WTC11 (cell line): ENCODE results near the gene ATG14. TPM values are rescaled to one million over a fixed set of nuclear protein-coding genes. Genes with fewer than 3 reads are reported as not detected.

Experiments
- ATAC-seq: fragments of 200-7000 bp; cut with Tn5 transposase; 2 replicates; pipeline ENCODE4 v1.10.0; 2021; ENCODE audit warnings: mild to moderate bottlenecking, moderate library complexity
- CTCF ChIA-PET: fragments of 300-600 bp; sonication (Branson Sonifier 250); formaldehyde crosslinking; loops from one replicate; lab custom pipeline; 2021; ENCODE audit warnings: antibody characterized with exemption; lab: Charles Lee
- POLR2A ChIA-PET: fragments of 350-600 bp; sonication (Branson Sonifier 250); formaldehyde crosslinking; loops from one replicate; lab custom pipeline; 2021; ENCODE audit warnings: antibody characterized with exemption; lab: Charles Lee
- DNase-seq: peaks from one replicate; pipeline ENCODE4 v3.0.0; 2021; ENCODE audit warnings: low spot score
- H3K27ac Mint-ChIP-seq: 2 replicates; pipeline ENCODE4 v1.8.0; 2021; ENCODE audit warnings: mixed read lengths
- H3K27me3 Mint-ChIP-seq: 2 replicates; pipeline ENCODE4 v1.8.0; 2021; ENCODE audit warnings: low read depth, mild to moderate bottlenecking, moderate library complexity, mixed read lengths
- H3K36me3 Mint-ChIP-seq: 2 replicates; pipeline ENCODE4 v1.8.0; 2021; ENCODE audit warnings: mixed read lengths
- H3K4me1 Mint-ChIP-seq: 2 replicates; pipeline ENCODE4 v1.8.0; 2022; ENCODE audit warnings: mixed read lengths
- H3K4me3 Mint-ChIP-seq: 2 replicates; pipeline ENCODE4 v1.8.0; 2021; ENCODE audit warnings: mild to moderate bottlenecking, moderate library complexity, mixed read lengths
- H3K9me3 Mint-ChIP-seq: 2 replicates; pipeline ENCODE4 v1.8.0; 2021; ENCODE audit warnings: mixed read lengths
- ATF1 ChIP-seq: sonication (generic); formaldehyde crosslinking; IDR thresholded peaks from 2 replicates; pipeline ENCODE4 v1.8.1; 2023; ENCODE audit warnings: mild to moderate bottlenecking, moderate library complexity, missing genetic modification reagents
- MXD4 ChIP-seq: fragments of 250-450 bp; sonication (Bioruptor Pico); IDR thresholded peaks from 2 replicates; pipeline ENCODE4 v1.8.0; 2021; ENCODE audit warnings: mild to moderate bottlenecking, moderate library complexity, borderline replicate concordance
- MYBL2 ChIP-seq: sonication (generic); formaldehyde crosslinking; IDR thresholded peaks from 2 replicates; pipeline ENCODE4 v1.8.1; 2023; ENCODE audit warnings: mild to moderate bottlenecking, moderate library complexity, missing genetic modification reagents
- NR1H2 ChIP-seq: sonication (generic); formaldehyde crosslinking; IDR thresholded peaks from 2 replicates; pipeline ENCODE4 v1.9.0; 2021; ENCODE audit warnings: mild to moderate bottlenecking, moderate library complexity, missing genetic modification reagents
- SP1 ChIP-seq: sonication (generic); formaldehyde crosslinking; conservative IDR thresholded peaks from 2 replicates; pipeline ENCODE4 v1.8.1; 2022; ENCODE audit warnings: missing genetic modification reagents
- total RNA-seq: library from RNA; stranded (reverse); gene quantifications from 3 replicates; pipeline ENCODE4 v1.2.3, GENCODE V29; 2021
- TF ChIP-seq, protein P1 (sequence below): sonication (generic); formaldehyde crosslinking; IDR thresholded peaks from 2 replicates; pipeline ENCODE4 v1.8.1; 2023; ENCODE audit warnings: mild to moderate bottlenecking, missing genetic modification reagents, borderline replicate concordance
- TF ChIP-seq, protein P2 (sequence below): sonication (generic); formaldehyde crosslinking; IDR thresholded peaks from 2 replicates; pipeline ENCODE4 v1.8.1; 2023; ENCODE audit warnings: mild to moderate bottlenecking, missing genetic modification reagents, moderate library complexity
- TF ChIP-seq, protein P3 (sequence below): sonication (generic); formaldehyde crosslinking; IDR thresholded peaks from 2 replicates; pipeline ENCODE4 v1.8.0; 2023; ENCODE audit warnings: missing genetic modification reagents, mild to moderate bottlenecking, borderline replicate concordance
- TF ChIP-seq, protein P4 (sequence below): fragments of 250-450 bp; sonication (Bioruptor Pico); IDR thresholded peaks from 2 replicates; pipeline ENCODE4 v1.8.0; 2021; ENCODE audit warnings: mild to moderate bottlenecking
- TF ChIP-seq, protein P5 (sequence below): sonication (generic); formaldehyde crosslinking; IDR thresholded peaks from 2 replicates; pipeline ENCODE4 v1.8.0; 2022; ENCODE audit warnings: missing genetic modification reagents
- TF ChIP-seq, protein P6 (sequence below): sonication (generic); formaldehyde crosslinking; IDR thresholded peaks from 2 replicates; pipeline ENCODE4 v1.8.0; 2022; ENCODE audit warnings: mild to moderate bottlenecking, missing genetic modification reagents
- TF ChIP-seq, protein P7 (sequence below): fragments of 250-450 bp; sonication (Bioruptor Pico); IDR thresholded peaks from 2 replicates; pipeline ENCODE4 v2.1.2; 2022; ENCODE audit warnings: mild to moderate bottlenecking, moderate library complexity

ATG14 gene
- total RNA-seq, 1 experiment from 2014 or later: 10.4 TPM

DNA sequence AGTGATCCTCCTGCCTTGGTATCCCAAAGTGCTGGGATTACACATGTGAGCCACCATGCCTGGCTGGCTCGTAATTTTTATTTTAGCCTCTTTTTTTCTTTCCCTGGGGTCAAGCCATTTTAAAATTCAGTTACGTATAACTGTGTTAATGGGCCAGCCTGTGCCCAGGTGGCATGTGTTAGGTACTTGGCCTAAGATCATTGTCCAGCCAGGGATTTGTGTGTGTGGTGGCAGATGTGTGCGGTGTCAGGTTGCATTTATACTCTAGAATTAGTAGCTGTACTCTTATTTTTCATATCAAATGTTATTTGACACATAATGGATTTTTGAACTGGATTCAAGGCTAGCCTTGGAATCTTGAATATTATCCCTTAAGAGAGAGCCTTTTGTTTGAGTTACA lies 71.1 kb downstream of the ATG14 start (continued):
- TF ChIP-seq, protein P1, sequence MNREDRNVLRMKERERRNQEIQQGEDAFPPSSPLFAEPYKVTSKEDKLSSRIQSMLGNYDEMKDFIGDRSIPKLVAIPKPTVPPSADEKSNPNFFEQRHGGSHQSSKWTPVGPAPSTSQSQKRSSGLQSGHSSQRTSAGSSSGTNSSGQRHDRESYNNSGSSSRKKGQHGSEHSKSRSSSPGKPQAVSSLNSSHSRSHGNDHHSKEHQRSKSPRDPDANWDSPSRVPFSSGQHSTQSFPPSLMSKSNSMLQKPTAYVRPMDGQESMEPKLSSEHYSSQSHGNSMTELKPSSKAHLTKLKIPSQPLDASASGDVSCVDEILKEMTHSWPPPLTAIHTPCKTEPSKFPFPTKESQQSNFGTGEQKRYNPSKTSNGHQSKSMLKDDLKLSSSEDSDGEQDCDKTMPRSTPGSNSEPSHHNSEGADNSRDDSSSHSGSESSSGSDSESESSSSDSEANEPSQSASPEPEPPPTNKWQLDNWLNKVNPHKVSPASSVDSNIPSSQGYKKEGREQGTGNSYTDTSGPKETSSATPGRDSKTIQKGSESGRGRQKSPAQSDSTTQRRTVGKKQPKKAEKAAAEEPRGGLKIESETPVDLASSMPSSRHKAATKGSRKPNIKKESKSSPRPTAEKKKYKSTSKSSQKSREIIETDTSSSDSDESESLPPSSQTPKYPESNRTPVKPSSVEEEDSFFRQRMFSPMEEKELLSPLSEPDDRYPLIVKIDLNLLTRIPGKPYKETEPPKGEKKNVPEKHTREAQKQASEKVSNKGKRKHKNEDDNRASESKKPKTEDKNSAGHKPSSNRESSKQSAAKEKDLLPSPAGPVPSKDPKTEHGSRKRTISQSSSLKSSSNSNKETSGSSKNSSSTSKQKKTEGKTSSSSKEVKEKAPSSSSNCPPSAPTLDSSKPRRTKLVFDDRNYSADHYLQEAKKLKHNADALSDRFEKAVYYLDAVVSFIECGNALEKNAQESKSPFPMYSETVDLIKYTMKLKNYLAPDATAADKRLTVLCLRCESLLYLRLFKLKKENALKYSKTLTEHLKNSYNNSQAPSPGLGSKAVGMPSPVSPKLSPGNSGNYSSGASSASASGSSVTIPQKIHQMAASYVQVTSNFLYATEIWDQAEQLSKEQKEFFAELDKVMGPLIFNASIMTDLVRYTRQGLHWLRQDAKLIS (CRISPR knock-in tag): no peak
- TF ChIP-seq MXD4 (CRISPR knock-in tag) (no peak), ATF1 (CRISPR knock-in tag) (no peak), SP1 (no peak), NR1H2 (no peak)
- TF ChIP-seq, protein P2, sequence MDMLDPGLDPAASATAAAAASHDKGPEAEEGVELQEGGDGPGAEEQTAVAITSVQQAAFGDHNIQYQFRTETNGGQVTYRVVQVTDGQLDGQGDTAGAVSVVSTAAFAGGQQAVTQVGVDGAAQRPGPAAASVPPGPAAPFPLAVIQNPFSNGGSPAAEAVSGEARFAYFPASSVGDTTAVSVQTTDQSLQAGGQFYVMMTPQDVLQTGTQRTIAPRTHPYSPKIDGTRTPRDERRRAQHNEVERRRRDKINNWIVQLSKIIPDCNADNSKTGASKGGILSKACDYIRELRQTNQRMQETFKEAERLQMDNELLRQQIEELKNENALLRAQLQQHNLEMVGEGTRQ: no peak

DNA sequence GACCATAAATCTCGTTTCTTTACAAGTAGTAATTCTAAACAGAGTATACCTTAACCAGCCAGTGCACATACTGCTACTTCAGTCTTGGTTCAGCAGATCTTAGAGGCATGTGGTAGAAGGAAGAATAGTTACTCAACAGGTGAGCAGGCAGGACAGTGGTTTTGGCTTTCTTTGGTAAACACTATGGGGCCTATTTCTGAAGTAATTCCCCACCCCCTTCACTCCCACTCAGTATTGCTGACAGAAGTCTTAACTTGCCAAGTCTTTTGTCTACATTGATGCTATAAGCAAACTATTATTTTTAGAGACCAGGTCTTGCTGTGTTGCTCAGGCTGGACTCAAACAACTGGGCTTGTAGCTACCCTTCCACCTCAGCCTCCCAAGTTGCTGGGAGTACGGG lies 71.9 kb downstream of the ATG14 start:
- no peak for TF ChIP-seq MYBL2 (CRISPR knock-in tag)
- TF ChIP-seq, protein P3, sequence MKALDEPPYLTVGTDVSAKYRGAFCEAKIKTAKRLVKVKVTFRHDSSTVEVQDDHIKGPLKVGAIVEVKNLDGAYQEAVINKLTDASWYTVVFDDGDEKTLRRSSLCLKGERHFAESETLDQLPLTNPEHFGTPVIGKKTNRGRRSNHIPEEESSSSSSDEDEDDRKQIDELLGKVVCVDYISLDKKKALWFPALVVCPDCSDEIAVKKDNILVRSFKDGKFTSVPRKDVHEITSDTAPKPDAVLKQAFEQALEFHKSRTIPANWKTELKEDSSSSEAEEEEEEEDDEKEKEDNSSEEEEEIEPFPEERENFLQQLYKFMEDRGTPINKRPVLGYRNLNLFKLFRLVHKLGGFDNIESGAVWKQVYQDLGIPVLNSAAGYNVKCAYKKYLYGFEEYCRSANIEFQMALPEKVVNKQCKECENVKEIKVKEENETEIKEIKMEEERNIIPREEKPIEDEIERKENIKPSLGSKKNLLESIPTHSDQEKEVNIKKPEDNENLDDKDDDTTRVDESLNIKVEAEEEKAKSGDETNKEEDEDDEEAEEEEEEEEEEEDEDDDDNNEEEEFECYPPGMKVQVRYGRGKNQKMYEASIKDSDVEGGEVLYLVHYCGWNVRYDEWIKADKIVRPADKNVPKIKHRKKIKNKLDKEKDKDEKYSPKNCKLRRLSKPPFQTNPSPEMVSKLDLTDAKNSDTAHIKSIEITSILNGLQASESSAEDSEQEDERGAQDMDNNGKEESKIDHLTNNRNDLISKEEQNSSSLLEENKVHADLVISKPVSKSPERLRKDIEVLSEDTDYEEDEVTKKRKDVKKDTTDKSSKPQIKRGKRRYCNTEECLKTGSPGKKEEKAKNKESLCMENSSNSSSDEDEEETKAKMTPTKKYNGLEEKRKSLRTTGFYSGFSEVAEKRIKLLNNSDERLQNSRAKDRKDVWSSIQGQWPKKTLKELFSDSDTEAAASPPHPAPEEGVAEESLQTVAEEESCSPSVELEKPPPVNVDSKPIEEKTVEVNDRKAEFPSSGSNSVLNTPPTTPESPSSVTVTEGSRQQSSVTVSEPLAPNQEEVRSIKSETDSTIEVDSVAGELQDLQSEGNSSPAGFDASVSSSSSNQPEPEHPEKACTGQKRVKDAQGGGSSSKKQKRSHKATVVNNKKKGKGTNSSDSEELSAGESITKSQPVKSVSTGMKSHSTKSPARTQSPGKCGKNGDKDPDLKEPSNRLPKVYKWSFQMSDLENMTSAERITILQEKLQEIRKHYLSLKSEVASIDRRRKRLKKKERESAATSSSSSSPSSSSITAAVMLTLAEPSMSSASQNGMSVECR: no peak
- TF ChIP-seq, protein P4, sequence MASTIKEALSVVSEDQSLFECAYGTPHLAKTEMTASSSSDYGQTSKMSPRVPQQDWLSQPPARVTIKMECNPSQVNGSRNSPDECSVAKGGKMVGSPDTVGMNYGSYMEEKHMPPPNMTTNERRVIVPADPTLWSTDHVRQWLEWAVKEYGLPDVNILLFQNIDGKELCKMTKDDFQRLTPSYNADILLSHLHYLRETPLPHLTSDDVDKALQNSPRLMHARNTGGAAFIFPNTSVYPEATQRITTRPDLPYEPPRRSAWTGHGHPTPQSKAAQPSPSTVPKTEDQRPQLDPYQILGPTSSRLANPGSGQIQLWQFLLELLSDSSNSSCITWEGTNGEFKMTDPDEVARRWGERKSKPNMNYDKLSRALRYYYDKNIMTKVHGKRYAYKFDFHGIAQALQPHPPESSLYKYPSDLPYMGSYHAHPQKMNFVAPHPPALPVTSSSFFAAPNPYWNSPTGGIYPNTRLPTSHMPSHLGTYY (CRISPR knock-in tag): no peak
- TF ChIP-seq, protein P5, sequence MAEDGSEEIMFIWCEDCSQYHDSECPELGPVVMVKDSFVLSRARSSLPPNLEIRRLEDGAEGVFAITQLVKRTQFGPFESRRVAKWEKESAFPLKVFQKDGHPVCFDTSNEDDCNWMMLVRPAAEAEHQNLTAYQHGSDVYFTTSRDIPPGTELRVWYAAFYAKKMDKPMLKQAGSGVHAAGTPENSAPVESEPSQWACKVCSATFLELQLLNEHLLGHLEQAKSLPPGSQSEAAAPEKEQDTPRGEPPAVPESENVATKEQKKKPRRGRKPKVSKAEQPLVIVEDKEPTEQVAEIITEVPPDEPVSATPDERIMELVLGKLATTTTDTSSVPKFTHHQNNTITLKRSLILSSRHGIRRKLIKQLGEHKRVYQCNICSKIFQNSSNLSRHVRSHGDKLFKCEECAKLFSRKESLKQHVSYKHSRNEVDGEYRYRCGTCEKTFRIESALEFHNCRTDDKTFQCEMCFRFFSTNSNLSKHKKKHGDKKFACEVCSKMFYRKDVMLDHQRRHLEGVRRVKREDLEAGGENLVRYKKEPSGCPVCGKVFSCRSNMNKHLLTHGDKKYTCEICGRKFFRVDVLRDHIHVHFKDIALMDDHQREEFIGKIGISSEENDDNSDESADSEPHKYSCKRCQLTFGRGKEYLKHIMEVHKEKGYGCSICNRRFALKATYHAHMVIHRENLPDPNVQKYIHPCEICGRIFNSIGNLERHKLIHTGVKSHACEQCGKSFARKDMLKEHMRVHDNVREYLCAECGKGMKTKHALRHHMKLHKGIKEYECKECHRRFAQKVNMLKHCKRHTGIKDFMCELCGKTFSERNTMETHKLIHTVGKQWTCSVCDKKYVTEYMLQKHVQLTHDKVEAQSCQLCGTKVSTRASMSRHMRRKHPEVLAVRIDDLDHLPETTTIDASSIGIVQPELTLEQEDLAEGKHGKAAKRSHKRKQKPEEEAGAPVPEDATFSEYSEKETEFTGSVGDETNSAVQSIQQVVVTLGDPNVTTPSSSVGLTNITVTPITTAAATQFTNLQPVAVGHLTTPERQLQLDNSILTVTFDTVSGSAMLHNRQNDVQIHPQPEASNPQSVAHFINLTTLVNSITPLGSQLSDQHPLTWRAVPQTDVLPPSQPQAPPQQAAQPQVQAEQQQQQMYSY (CRISPR knock-in tag): no peak
- TF ChIP-seq, protein P6, sequence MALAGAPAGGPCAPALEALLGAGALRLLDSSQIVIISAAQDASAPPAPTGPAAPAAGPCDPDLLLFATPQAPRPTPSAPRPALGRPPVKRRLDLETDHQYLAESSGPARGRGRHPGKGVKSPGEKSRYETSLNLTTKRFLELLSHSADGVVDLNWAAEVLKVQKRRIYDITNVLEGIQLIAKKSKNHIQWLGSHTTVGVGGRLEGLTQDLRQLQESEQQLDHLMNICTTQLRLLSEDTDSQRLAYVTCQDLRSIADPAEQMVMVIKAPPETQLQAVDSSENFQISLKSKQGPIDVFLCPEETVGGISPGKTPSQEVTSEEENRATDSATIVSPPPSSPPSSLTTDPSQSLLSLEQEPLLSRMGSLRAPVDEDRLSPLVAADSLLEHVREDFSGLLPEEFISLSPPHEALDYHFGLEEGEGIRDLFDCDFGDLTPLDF (CRISPR knock-in tag): no peak
- TF ChIP-seq, protein P7, sequence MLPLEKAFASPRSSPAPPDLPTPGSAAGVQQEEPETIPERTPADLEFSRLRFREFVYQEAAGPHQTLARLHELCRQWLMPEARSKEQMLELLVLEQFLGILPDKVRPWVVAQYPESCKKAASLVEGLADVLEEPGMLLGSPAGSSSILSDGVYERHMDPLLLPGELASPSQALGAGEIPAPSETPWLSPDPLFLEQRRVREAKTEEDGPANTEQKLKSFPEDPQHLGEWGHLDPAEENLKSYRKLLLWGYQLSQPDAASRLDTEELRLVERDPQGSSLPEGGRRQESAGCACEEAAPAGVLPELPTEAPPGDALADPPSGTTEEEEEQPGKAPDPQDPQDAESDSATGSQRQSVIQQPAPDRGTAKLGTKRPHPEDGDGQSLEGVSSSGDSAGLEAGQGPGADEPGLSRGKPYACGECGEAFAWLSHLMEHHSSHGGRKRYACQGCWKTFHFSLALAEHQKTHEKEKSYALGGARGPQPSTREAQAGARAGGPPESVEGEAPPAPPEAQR (CRISPR knock-in tag): no peak
- no peaks in the 10 kb centered on the region for H3K36me3 Mint-ChIP-seq
- ChIA-PET POLR2A (no interaction called here), CTCF (no interaction called here)
- no peaks in the 10 kb centered on the region for H3K27me3 Mint-ChIP-seq
- peak; percentile 24; the same call in 1 of the 2 replicates for ATAC-seq
- H3K27ac Mint-ChIP-seq: no peak overlapping the region
- H3K4me1 Mint-ChIP-seq: peaks cover 16% of the 10 kb centered on the region
- DNase-seq: no peak
- H3K4me3 Mint-ChIP-seq: no peak overlapping the region
- no peaks in the 10 kb centered on the region for H3K9me3 Mint-ChIP-seq
